ENCODE measurements around the gene UPF1. TPM values are rescaled to one million over a fixed set of nuclear protein-coding genes. Genes with fewer than 3 reads are reported as not detected.

UPF1 gene
- 28.9 TPM for total RNA-seq

DNA sequence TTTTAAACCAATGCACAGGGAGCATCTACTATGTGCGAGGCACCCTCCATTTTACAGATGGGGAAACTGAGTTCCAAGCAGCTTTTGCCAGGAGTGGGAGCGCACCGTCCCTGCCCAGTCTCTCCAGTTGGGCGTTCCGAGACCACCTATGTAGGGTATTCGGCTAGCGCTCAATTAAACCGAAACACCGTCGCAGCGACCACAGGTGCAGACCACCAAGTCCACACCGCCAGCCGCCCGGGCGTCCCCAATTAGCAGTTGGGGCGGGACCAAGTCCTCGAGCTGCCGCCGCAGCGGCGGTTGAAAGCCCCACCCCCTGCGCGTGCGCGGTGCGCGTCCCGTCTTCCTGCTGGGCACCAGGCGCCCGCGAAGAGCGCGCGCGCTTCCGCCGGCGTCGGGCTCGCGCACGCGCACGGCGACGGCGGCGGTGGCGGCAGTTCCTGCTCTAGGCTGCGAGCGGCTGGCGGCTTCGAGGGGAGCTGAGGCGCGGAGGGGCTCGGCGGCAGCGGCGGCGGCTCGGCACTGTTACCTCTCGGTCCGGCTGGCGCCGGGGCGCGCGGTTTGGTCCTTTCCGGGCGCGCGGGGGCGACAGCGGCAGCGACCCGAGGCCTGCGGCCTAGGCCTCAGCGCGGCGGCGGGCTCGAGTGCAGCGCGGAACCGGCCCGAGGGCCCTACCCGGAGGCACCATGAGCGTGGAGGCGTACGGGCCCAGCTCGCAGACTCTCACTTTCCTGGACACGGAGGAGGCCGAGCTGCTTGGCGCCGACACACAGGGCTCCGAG is at the start of gene UPF1:
Gene UPF1, plus strand, starts transcription at position 436 of the 782 bp plus-strand sequence. Its CDS starts 251 bp downstream, at position 687.
- DNase-seq: peak; percentile 86

DNA sequence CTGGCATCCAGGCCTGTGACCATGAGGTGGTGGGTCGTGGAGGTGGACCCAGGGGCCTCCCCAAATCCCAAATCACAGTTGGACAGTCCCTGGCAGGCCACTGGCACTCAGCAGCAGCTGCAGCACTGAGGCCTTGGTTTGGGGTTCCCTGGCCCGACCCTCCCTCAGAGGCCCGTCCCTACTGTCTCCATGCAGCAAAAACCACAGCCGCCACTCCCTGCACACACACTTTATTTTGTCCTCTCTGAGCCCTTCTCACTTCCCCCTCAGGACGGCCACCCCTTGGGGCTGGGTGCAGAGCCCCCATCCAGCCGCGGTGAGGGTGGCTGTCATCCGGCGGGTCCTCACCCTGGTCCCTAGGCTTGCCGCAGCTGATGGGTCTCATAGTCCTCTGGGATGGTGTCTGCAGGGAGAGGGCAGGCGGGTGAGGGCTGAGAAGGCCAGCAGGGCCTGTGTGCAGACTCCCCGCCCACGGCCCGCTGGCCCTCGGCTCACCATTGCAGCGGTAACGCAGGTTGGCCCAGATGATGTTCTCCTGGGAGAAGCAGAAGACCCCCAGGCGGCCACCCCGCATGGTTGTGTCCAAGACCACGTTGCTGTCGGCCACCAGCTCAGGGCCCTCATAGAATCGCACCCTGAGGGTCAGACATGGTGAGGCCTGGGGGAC is 49.1 kb upstream of the UPF1 start:
- DNase-seq: no peak

DNA sequence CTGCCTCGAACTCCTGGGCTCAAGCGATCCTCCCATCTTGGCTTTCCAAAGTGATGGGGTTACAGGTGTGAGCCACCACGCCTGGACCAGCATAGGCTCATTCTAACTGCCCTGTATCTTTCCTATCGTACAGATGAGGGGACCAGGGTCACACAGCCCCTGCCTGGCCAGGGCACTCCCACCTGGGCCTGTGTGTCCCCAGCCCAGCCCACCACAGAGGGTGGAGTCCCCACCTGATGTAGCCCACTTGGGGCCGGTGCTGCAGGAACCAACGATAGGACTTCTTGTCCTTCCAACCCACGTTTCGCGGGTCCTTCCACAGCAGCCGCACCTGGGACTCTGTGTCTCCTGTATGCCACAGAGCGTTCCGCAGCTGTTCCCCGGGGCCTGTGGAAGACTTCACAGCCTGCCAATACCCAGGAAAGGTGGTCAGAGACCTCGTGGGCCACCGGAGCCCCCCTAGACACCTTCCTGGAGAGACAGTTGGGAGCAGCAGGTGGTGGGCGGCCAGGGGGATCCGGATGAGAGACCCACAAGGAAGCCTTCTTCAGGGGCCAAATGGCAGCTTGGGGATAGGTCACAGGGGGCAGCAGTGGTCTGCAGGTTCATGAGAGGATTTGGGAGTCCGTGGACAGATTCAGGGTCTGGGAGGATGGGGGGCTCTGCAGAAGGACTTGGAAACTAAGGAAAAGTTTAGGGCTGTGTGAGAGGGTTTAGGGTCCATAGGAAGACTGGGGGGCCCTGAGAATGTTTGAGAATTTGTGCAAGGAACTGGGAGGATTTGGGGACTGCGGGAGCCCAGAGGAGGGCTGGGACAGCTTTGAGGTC is 47.6 kb upstream of the UPF1 start:
- DNase-seq: no peak

DNA sequence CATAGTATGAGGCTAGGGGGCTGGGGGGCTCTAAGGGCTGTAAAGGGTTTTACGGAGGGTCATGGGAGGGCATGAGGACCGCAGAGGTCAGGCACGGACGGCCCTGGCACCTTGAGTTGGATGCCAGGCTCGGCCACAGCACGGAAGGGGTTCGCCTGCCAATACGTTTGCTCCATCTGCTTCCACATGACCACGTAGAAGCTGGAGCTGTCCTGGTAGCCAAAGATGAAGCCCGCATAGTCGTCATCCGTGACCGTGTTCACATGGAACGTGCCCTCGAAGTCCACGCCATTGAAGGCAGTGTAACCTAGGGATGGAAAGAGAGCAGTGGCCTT is 47.0 kb upstream of the UPF1 start:
- no peak for DNase-seq

DNA sequence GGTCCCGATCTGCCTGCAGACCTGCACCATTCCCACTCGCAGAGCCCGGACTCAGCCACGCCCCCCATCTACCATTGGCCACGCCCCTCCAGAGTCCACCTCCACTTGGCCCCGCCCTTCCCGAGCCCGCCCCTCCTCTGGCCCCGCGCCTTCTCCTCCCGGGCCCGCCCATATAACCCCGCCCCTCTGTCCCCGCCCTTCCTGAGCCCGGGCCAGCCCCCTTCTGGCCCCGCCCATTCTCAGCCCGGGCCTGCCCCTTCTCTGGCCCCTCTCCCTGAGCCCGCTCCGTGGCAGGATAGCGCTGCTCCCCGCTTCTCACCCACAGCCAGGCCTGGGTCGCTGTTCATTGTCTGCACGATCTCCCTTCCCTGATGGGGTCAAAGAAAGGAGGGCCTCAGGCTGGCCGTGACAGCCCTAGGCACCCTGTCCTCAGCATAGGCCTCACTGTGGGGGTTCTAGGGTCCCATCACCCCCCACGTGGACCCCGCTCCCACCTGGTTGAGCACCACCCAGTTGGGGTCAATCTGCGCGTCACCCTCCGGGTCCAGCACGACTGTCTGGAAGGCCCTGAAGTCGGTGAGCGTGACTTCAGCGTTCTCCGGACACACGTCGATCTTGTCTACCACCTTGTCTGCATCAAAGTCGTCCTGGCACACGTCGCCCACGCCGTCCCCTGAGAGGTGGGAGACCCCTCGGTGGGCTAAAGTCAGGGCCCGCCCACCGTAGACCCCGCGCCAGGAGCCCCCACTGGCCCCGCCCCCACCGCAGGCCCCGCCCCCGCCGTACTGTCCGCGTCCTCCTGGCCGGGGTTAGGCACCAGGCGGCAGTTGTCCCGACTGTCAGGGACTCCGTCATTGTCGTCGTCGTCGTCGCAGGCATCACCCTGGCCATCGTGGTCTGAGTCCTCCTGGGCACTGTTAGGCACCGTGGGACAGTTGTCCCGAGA is 46.3 kb upstream of the UPF1 start:
- DNase-seq: no peak

DNA sequence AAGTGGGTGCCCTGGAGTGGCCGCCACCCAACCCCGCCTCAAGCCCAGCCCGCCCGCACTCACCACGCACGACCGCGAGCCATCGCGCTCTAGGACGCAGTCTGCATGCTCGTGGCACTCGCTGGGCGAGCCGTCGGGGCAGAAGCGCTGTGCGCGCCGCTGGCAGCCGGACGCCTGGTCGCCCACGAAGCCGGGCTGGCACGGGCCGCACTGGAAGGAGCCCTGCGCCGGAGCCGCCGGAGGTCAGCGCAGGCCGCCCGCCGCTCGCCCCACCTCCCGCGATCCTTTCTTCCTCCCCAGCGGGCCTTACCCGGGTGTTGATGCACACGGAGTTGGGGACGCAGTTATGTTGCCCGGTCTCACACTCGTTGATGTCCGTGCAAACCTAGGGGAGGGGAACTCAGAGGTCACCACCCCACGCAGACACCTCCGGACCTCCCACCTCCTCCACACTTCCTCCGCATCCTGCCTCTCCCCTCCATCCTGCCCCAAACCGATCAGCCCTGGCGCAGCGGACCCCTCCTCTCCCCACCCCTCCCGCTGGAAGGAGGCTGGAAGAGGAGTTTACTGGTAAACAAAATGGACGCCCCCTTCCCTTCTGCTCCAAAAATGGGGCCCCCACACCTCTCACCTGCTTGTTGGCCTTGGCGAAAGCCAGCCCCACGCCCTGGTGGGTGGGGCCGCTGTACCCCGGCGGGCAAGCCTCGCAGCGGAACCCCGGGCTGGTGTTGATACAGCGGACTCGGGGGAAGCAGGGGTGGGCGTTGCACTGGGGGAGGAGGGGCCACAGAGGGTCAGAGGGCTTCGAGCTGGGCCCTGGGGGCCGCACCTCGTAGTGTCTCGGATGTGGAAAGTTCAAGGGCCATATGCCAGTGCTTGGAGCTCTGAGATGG is 43.0 kb upstream of the UPF1 start:
- DNase-seq: no peak

DNA sequence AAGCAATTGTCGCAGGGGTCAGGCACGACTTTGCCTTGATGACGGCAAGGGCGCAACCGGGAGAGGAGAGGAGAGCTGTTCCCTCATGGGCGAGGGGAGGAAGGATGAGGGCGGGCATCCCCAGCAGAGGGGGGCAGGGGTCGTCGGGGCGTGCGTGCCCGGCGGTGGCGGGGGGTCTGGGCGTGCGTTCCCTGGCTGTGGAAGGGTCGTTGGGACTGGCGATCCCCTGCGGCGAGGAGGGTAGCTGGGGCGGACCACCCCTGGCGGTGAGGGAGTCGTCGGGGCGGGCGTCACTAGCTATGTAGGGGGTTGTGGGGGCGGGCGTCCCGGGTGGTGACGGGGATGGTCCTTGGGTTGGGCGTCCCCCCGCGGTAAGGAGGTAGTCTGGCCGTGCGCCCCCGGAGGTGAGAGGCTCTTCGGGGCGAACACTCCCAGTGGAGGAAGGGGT is 42.3 kb upstream of the UPF1 start:
- DNase-seq: no peak

DNA sequence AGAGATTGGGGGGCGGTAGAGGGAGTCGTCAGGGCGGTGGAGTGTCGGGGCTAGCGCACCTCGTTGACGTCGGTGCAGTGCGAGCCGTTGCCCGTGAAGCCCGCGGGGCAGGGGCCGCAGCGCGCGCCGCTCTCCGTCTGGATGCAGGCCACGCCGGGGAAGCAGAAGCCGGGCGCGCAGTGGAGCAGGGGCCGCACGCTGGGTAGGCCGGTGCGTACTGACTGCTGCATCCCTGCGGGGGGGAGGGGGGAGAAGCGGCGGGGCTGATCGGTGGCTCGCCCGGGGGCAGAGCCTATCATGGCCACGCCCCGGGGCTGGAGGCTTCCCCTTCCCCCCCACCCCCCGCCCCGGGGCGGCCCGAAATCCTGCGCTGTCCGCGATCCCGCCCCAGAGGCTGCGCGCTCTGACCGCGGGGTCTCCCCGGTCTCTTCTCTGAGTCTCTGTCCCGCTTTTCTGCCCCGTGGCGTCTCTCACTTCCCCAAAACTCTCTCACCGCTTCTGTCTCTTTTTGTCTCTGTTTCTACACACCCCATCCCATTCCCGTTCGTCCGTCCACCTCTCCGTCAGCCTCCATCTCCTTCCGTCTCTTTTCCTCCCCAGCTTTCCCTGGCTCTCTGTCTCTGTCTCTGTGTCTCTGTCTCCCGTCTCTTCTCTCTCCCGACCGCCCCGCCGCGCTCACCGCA is 41.7 kb upstream of the UPF1 start:
- DNase-seq: no peak

DNA sequence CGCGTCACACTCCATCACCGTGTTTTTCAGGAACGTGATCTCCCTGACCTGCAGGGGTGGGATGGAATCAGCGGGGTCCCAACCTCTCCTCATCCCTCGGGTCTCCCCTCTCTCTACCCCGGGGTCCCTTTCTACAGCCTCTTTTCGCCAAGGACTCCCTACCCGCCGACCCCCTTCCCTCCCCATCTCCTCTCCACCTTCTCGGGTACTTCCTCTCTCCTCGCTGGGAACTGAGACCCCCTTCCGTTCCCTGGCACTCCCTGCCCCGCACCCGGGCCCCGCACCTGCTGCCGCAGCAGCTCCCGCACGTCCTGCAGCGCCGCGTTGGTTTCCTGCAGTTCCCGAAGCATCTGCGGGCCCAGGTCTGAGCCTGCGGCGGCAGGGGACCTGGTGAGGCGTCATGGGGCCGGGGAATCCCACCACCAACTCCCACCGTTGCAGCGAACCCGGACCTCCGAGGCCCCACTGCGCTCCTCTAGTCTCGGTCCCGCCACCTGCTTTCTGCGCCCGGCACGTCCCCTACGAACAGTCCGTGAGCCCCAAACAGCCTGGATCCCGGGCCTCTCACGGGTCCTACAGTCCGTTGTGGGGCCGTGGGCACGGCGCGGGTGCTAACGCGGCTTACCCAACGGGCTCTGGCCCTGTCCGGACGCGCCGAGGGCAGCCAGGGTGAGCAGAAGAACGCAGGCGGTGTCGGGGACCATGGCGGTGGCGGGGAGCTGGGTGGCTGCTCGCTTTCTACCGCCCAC is 41.0 kb upstream of the UPF1 start, which contains the start of gene COMP:
Gene COMP, minus strand, starts transcription at position 740 of the 749 bp plus-strand sequence. Its CDS starts 36 bp downstream, at position 704.
- no peak for DNase-seq

DNA sequence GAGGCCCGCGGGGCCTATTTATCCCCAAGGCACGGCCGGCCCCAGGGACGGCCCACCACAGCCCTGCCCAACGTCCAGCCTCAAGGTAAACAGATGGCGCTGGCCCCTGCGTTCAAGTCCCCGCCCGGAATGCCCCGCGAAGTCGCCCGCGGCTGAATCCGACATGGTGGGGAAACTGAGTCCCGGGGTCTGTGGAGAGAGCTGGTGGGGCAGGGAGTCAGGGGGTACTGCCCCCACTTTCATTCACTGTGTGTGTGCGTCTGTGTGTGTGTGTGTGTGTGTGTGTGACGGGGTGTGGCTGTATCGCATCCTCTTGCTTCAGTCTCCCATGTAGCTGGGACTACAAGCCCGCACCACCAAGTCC is 40.5 kb upstream of the UPF1 start:
- DNase-seq: no peak

DNA sequence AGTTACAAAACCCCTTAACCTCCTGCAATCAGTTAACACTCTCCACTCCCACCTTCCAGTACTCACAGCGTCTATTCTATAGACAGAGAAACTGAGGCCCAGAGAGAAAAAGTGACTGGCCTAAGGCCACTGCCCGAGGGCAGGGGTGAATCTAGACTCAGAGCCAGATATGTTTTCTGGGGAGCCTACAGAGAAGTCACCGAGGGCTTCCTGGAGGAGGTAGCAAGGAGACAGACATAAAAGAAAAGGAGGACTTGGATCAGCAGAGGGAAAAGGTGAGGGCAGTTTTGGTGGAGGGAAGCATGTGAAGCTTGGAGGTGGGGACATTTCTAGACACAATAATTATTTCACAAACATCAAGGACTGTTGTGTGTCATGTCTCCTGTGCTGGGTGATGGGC is 39.1 kb upstream of the UPF1 start:
- DNase-seq: no peak

DNA sequence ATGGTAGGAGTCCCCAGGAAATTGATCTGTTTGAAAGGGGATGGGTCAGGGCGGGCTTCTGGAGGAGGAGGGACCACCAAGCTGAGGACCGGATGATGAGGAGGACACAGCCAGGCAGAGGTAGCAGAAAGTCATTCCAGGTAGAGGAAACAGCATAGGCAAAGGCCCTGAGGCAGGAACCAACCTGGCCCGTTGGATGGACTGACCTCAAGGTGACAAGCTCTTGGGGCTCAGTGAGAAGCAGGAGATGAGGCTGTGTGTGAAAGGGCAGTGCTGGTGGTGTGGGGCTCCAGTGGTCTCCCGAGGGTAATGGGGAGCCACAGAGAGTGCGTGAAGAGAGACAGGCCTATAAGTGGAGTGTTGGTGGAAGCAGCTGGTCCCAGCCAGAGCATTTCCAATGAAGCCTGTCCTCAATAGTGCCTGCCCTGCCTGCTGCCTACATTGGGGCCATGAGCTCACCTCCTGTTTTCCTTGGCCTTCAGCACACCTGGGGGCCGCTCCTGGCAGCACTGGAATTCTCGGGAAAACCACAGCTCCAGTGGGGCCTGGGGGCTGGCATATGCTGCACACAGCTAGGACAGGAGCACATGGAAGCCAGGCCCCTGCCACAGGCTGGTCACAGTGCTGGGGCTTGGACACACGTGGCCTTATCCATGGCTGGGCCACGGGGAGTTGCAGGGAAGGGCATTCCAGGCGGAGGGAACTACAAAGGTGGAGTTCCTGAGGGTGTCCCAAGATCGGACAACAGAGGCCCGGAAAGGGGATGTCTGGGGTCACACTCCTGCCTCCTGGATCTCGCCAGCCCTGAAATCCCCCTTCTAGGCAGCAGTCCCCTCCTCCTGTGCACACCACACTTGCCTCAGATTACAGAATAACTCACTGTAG is 38.4 kb upstream of the UPF1 start:
- no peak for DNase-seq

DNA sequence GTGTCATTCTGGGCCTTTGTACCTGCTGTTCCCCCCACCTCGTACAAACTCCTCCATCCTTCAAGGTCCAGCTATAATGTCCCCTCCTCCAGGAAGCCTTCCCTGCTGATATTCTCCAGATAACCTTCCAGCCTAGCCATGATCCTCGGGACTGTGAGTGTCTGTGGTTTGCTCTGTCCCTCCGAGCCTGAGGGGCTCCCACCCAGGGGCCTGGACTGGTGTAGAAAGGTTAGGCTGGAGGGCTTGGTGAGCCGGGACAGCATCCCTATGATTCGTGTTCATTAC is 37.8 kb upstream of the UPF1 start:
- DNase-seq: no peak

DNA sequence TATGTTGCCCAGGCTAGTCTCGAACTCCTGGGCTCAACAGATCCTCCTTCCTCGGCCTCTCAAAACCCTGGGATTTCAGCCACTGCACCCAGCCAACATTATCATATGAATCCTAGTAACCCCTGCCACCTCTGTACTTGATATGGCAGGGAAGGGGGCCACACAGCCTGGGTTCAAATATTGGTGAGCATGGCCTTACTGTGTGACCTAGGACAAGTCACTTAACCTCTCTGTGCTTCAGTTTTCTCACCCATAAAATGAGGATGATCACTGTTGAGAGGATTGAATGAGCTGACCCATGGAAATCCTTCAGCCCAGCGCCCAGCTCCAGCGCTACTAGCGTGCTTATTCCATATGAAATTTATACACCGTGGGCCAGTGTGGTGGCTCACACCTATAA is 37.1 kb upstream of the UPF1 start:
- no peak for DNase-seq

DNA sequence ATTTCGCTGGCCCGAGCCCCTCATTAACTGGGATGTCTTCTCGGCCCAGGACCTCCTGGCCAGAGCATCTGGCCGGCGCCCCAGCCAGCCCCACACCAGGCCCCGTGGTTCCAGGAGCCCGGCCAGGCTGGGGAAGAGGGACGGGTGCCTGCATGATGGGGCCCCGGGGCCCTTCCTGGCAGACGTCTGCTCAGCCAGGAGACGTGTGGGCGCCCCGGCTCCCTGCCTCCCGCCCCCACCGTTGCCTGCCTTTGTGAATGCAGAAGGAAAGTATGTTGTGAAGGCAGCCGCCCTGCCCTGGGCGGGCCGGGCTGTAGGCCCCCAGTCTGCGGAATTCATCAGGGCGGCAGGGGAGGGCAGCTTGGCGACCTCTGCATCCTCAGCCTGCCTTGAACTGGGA is 36.2 kb upstream of the UPF1 start:
- DNase-seq: no peak

DNA sequence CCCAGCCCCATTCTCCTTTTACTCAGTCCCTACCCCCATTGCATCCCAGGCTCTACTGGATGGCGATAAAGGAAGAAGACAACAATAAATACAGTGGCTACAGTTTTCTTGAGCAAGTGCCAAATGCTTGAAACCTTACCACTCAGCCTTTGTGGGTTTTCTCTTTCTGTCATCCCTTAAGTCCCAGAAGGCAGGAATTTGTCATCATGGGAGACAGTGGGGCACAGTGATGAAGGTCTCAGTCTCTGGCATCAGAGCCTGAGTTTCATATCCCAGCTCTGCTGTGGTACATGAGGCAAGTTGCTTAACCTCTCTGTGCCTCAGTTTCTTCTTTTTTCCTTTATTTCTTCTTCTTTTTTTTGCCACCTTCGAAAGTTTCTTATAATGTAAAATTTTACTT is 35.5 kb upstream of the UPF1 start:
- no peak for DNase-seq

DNA sequence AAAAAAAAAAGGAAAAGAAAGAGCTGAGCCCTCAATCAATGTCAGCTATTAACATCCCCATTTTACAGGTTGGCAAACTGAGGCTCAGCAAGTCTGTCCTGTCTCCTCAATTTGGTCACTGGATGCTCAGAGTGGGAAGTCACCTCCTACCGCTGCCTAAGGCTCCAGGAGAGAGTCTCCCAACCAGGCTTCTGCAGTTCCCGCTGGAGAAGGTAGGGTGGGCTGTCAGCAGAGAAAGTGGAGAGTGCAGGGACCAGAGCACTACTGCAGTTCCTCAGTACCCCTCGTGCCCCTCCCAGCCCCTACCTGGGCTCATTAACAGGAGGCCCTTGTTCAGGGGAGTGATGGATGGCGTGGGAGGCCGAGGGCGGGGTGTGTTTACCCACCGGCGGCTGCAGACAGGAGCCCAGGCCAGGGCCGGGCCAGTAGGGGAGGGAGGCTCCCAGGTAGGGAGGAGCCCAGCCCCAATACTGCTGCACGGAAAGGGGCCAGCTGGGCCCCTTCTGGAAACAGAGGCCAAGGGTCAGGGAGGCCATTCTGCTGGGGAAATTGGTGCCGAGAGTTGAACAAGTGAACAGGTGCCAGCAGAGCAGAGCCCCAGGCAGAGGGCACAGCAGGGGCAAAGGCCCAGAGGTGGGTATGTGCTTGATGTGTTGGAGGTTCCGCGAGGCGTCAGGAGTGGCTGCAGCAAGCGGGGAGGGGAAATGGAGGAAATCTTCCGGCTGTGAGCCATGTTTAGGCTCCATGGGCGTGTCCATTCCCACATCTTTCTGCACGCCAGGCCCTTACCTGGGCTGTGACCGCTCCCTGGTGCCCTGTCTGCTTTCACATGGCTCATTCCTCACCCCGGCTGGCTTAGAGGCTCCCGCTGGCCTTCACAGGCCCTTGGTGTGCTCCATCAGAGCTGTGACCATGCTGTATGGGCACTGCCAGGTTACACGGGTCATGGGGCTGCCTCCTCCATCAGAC is 33.1 kb upstream of the UPF1 start:
- no peak for DNase-seq
